ENCODE data around the gene MRC2.

MRC2 gene

GRCh38 chr17:62675260-62675659, 47.8 kb downstream of the MRC2 start:
- ATAC-seq = no peak
- no peak for TF ChIP-seq TSHZ2 (CRISPR knock-in tag; IDR thresholded peaks at IDR 0.05)
- no peak for TF ChIP-seq TCF4 (CRISPR knock-in tag; IDR thresholded peaks at IDR 0.05; ENCODE audit: borderline replicate concordance)
- TF ChIP-seq GLIS3 (CRISPR knock-in tag; IDR thresholded peaks at IDR 0.05) = no peak
- TF ChIP-seq ISL1 (CRISPR knock-in tag; IDR thresholded peaks at IDR 0.05) = no peak
- no peak for TF ChIP-seq ARNTL (CRISPR knock-in tag; IDR thresholded peaks at IDR 0.05; ENCODE audit: borderline replicate concordance, low read depth)
- TF ChIP-seq ZFP30 (CRISPR knock-in tag; IDR thresholded peaks at IDR 0.05) = no peak
- TF ChIP-seq CREB5 (CRISPR knock-in tag; IDR thresholded peaks at IDR 0.05; ENCODE audit: low read depth) = no peak
- TF ChIP-seq RARB (CRISPR knock-in tag; IDR thresholded peaks at IDR 0.05) = no peak
- TF ChIP-seq ZNF70 (CRISPR knock-in tag; IDR thresholded peaks at IDR 0.05) = no peak
- TF ChIP-seq ZFP3 (CRISPR knock-in tag; IDR thresholded peaks at IDR 0.05) = no peak
- TF ChIP-seq TOX (CRISPR knock-in tag; IDR thresholded peaks at IDR 0.05; ENCODE audit: borderline replicate concordance) = no peak
- TF ChIP-seq POU6F1 (CRISPR knock-in tag; IDR thresholded peaks at IDR 0.05; ENCODE audit: borderline replicate concordance, low read depth) = no peak
- TF ChIP-seq ESRRG (CRISPR knock-in tag; IDR thresholded peaks at IDR 0.05) = no peak
- no peak for TF ChIP-seq ZC3H10 (CRISPR knock-in tag; IDR thresholded peaks at IDR 0.05)
- no peak for TF ChIP-seq BACH2 (CRISPR knock-in tag; IDR thresholded peaks at IDR 0.05; ENCODE audit: borderline replicate concordance)
- no peak for TF ChIP-seq SNAI2 (CRISPR knock-in tag; IDR thresholded peaks at IDR 0.05)

GRCh38 chr17:62675701-62676100, 48.2 kb downstream of the MRC2 start:
- ATAC-seq = no peak
- no peak for TF ChIP-seq RARB (CRISPR knock-in tag; IDR thresholded peaks at IDR 0.05)
- TF ChIP-seq ZFP30 (CRISPR knock-in tag; IDR thresholded peaks at IDR 0.05) = no peak
- no peak for TF ChIP-seq CREB5 (CRISPR knock-in tag; IDR thresholded peaks at IDR 0.05; ENCODE audit: low read depth)
- no peak for TF ChIP-seq CSRNP3 (CRISPR knock-in tag; IDR thresholded peaks at IDR 0.05)
- no peak for TF ChIP-seq ISL1 (CRISPR knock-in tag; IDR thresholded peaks at IDR 0.05)
- no peak for TF ChIP-seq BACH2 (CRISPR knock-in tag; IDR thresholded peaks at IDR 0.05; ENCODE audit: borderline replicate concordance)
- no peak for TF ChIP-seq OSR1 (CRISPR knock-in tag; IDR thresholded peaks at IDR 0.05)
- no peak for TF ChIP-seq ZC3H10 (CRISPR knock-in tag; IDR thresholded peaks at IDR 0.05)

- TF ChIP-seq GLIS3 (CRISPR knock-in tag; IDR thresholded peaks at IDR 0.05) (no peak), ZC3H10 (CRISPR knock-in tag; IDR thresholded peaks at IDR 0.05) (no peak), OSR1 (CRISPR knock-in tag; IDR thresholded peaks at IDR 0.05) (no peak), ZFP30 (CRISPR knock-in tag; IDR thresholded peaks at IDR 0.05) (no peak), BACH2 (CRISPR knock-in tag; IDR thresholded peaks at IDR 0.05; ENCODE audit: borderline replicate concordance) (no peak), POU6F1 (CRISPR knock-in tag; IDR thresholded peaks at IDR 0.05; ENCODE audit: borderline replicate concordance, low read depth) (no peak), TOX (CRISPR knock-in tag; IDR thresholded peaks at IDR 0.05; ENCODE audit: borderline replicate concordance) (no peak), ISL1 (CRISPR knock-in tag; IDR thresholded peaks at IDR 0.05) (no peak), ZFP3 (CRISPR knock-in tag; IDR thresholded peaks at IDR 0.05) (no peak), ZNF8 (CRISPR knock-in tag; IDR thresholded peaks at IDR 0.05) (no peak), ZNF565 (CRISPR knock-in tag; conservative IDR thresholded peaks at IDR 0.05; ENCODE audit: low read depth) (no peak), SNAI2 (CRISPR knock-in tag; IDR thresholded peaks at IDR 0.05) (no peak), ESRRG (CRISPR knock-in tag; IDR thresholded peaks at IDR 0.05) (no peak), RARB (CRISPR knock-in tag; IDR thresholded peaks at IDR 0.05) (no peak), CSDC2 (CRISPR knock-in tag; IDR thresholded peaks at IDR 0.05) (no peak)
- ATAC-seq = no peak
Observed at GRCh38 chr17:62676231-62676943, 48.9 kb downstream of the MRC2 start.

All from SK-N-SH treated with all-trans-retinoic acid at 6 μM for 48 hours (cell line).